CD1c-positive myeloid dendritic cell (primary cell): Measurements from ENCODE around the gene DR1.

ENCODE experiments used
- DNase-seq: peaks from one replicate; pipeline ENCODE4 v3.0.0-alpha.2; 2016; ENCODE audit errors: extremely low spot score

Gene DR1

DNA sequence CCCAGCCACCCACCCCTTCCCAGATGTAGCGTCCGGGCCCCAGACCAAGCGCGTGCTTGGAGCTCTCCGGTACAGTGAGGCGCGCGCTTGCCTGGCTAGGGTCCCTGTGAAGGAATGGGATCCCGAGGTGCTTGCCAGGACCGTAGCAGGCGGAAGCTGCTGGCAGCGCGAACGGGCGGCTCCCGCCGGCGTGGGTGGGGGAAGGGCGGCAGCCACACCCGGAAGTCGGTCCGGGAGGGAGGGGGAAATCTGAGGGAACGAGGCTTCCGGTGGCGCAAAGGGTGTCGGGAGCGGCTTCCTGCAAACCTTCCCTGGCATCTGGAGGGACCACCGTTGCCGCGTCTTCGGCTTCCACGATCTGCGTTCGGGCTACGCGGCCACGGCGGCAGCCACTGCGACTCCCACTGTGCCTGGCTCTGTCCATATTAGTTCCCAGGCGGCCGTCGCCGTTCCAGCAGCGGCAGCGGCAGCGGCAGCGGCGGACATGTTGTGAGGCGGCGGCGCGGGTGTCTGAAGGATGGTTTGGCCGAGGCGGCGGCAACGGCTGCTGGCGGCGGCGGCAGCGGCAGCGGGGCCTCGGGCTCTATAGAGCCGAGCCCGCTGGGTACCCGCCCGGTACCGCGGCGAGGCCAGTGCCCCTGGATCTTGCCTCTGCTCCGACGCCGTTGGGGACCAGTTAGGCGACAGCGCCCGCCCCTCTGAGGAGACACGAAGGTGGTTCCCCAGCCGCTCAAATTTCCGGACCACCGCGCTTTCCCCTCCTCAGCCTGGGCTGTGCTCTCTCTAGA lies at the start of gene DR1:
DR1 (plus strand) TSS at position 275 of the 788 bp plus-strand sequence. CDS start 739 bp downstream, outside the sequence.
- peak; percentile 95 for DNase-seq

DNA sequence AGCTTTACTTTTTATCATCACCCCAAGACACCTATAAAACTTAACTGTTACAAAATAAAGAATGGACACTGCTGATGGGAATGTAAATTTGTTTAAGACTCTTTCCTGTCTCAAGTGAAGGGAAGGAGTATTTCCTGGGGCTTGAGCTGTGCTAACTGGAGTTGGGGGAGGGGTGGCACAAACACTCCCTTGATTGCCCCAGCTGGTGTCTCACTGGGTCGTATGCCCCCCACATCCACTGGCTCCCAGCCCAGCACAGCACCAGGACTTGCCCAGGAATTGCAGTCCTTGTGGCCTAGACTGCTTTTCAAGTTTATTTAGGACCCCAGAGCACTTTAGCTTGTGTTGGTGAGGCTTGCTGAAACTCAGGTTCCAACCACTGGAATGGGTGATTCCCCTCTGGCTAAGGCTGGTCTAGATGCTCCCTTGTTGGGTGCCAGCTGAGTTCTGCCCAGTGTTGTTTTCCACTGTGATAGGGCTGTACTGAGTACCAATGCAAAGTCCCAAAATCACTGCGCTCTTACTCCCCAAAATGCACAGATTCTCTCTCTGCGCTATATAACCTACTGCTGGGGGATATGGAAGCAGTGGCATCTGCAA lies 49.1 kb upstream of the DR1 start:
- no peak for DNase-seq

DNA sequence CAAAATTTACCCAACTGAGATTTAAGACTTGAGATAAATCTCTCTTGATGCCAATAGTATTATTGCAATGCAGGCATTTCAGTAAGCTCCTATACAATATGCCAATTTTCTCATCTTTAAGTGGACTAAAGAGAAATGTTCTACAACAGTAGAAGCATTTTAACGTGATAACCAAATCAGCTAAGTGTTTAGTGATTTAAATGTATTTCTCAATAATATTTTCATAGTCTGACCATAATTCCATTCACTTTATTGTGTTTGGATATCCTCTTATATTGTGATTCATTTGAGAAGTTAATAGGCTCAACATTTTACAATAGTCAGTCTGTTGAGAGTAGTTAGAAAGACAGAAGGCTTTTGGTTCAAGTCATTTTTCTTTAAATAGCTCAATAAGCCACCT lies 44.6 kb upstream of the DR1 start:
- DNase-seq = no peak

DNA sequence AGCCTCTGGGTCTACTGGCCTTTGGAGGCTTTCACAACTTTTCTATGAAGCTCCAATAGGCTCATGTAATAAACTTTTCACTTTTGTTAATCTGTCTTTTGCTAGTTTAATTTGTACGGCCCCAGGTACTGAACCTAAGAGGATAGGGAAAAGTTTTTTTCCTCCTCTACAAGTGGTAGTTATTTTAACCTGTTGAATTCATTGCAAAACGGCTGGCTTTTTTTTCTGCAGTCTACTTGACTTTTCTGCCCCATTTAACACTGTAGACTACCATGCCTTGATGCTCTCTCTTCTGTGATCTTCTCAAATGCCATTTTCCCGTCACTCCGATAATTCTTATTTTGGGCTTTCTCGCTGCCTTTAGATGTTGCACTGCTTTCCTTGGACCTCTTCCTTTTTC lies 43.6 kb upstream of the DR1 start:
- no peak for DNase-seq

DNA sequence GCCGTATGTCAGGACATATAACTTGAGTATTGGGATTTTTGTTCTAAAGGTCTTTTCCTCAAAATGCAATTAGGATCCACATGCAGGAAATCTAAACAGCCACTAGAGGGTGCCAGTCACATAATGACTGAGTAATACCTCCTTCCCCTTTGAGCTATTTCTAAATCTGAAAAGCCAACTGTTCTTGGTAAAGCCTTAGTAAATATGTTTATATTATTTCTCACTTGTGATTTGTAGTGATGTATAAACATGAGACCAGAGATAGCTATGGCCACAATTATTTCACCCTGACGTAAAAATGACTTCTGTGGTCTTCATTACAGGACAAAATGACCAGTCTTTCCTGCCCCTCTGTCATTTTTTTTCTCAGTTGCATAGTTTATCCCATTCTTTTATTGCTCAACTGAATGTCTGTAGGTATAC lies 41.0 kb upstream of the DR1 start:
- DNase-seq = peak; percentile 84

DNA sequence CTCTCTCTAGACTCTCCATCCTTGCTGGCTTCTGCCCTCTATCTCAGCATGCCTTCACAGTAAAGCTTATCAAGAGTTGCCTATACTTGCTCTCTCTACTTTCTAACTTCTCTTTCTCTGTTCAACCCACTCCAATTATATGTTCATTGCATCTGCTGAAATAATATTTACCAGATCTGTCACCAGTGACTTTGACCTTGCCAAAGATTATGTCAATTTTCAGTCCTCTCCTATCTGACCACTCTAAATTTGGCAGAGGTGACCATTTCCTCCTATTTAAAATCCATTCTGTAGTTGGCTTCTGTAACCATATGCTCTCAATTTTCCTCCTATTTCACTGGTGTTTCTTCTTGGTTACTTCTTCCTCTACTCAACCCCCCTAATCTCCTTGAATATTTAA lies 38.8 kb upstream of the DR1 start:
- DNase-seq = no peak

DNA sequence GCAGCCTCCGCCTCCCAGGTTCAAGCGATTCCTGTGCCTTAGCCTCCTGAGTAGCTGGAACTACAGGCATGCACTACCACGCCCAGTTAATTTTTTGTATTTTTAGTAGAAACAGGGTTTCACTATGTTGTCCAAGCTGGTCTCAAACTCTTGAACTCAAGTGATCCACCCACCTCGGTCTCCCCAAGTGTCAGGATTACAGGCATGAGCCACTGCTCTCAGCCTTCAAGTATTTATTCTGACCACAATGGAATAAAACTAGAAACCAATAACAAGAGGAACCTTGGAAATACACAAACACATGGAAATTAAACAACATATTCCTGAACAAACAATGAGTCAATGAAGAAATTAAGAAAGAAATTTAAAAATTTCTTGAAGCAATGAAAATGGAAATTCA lies 32.7 kb upstream of the DR1 start:
- no peak for DNase-seq

DNA sequence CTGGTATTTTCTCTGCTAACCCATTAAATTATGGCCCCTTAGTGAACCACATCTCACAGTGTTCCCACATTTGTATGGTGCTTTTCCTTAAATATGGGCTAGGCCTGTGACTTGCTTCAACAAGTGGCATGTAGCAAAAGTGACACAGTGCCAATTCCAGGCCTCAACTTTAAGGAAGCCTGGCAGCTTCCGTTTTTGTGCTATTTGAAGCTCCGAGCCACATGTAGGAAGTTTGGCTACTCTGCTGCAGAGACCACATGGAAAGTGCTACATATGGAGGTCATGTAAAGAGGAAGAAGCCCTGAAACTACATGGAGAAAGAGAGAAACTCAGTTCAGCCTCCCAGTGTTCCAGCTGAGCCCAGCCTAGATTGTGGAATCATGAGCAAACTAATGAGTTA lies 28.5 kb upstream of the DR1 start:
- DNase-seq = peak; percentile 88

DNA sequence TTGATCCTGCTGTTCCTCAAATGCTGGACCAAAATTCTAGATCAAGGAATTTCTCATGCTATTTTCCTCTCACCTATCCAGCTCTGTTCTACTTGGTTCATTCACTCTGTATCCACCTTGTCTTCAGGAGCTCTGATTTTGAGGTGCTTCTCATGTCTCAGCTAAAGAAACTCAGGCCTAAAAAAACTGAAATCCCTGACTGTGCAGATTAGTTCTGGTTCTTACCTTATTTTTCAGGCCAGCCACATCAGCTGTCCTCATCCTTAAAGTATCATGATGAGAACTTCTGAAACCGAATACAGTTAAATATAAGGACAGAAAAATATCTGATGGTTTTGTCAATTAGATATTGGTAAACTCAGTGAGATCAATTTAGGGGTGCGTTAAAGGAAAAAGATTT lies 27.8 kb upstream of the DR1 start:
- no peak for DNase-seq

DNA sequence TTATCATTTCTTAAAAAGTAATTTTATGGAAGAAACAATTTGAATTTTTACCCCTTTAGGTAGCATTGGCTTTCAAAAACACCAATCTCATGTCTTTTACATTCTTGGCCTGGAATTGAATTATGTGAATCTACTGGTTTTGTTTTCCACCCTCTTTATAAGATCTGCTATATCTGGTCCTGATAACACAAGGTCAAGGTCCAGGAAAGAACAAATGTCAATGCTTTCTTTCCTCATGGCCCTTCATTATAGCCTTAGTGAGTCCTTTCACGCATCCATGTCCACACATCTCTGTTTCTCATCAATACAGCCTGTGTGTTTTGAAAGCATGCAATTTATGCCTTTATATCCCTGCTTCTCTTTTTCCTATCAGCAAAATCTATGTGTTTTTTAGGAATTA lies 24.0 kb upstream of the DR1 start:
- DNase-seq = no peak

DNA sequence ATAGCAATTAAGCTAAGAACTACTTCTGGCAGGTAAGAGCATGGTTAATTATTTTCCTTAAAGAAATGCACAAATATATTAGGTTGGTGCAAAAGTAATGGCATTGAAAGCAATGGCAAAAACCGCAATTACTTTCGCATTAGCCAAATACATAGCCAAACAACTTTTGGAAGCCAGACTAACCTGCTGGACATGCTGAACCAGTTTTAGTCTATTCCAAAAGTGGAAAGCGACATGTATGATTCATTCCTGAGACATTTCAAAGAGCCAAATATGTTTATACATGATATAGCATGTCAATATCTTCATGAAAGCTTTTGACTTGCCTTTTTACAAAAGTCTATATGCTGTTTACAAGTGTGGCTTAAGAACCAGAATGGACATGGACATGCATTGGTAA lies 23.4 kb upstream of the DR1 start:
- no peak for DNase-seq

DNA sequence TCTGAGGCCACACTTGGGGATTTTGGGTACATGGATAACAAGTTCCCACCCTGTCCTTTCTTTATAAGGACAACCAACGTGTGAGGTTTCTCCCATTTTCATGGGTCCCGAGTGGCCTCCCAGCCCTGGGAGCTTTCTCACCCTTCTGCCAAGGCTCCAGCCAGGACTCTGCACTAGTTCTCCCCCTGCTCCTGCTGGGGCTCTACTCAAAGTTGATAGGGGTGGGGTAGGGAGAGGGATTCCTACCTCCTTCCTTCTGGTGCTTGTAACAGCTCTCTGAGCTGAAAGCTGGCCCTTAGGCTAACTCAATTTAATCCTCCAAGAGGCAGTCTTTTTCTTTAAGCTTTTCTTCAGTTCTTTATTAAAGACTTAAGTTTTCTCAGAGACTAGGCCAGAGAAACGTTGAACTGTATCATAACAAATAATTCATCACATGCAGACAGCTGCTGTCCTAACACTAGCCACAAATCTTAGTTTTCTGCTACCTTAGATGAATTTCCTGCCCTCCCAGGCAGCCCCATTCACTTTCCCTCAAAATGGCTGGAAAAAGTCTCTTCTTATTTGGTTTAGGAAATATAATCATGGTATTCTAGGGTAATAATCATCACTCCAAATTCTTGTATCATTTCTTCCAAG lies 22.4 kb upstream of the DR1 start:
- no peak for DNase-seq

DNA sequence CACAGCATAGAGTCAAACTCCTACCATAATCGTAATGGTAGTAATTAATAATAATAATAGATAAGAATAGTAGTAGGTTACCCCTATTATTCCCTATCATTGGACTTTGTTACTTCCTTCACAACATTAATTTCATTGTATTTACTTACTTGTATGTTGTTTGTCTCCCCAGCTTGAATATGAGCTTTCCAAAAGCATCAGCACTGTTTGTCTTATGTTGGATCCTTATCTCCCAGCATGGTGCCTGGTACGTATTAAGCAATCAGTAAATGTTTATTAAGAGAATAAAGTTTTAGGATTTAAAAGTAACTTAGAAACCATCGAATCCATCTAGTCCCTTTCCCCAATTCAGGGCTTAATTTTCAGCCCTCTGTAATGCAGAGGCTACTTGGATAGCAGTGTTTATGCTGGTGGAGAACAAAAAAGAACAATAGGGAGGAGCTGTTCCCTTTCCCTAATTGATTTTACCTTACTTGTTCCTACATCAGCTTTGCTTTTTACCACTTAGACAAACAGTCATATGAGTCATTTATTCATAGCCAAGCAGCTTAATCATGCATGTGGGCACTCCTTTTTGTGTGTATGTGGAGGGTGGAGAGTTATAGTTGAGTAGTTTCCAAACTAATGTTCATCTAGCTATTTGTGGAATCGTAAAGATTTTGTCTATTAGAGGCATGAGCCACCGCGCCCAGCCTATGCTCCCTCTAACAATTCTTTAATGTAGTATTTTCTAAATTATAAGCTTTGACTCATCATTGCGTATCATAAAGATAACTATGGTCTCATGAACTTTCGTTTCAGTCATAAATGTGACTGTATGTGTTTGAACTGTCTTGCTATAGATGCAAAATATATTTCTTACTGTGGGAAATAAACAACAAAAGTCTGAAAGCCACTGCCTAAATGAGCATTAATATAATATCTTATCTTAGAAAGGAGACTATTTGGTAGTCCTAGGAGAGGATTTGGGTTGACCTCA lies 20.9 kb upstream of the DR1 start:
- no peak for DNase-seq

DNA sequence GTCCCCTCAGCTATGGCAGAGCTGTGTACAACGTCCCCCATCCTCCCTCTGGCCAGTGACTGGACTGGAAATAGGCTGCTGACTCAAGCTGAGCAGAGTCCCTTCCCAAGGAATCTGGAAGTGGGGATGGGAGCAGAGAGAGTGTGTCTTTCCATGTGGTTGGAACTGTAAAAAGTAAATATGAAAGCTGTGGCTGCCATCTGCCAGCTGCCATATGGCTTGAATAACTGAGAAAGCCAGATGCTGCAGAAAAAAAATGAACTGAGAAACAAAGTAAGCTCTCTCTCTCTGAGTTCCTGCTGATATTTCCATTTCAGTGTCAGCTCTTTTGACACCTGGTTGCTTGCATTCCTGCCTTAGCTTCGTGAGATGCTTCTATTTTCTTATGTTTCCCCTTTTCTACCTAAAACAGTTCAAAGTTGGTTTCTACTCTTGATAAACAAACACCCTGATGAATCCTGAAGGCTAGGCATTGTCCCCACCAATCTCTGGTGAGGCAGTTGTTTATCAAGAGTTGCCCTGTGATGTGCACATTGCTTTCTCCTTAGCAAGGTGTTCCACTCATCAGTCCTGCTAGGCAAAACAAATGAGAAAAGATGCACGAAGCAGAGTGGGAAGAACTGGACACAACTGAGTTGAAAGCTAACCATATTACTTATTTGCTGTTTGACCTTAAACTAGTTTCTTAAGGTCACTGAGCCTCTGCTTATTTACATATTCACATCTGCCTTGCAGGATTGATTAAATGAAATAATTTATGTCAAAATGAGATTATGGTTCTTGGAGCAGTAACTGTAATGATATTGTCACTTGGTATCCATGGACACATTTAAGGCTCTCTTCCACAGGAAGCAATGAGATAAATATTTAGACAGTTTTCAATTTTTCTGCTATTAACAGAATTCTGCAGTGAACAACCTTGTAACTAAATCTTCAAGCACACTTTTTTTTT lies 16.6 kb upstream of the DR1 start:
- no peak for DNase-seq

DNA sequence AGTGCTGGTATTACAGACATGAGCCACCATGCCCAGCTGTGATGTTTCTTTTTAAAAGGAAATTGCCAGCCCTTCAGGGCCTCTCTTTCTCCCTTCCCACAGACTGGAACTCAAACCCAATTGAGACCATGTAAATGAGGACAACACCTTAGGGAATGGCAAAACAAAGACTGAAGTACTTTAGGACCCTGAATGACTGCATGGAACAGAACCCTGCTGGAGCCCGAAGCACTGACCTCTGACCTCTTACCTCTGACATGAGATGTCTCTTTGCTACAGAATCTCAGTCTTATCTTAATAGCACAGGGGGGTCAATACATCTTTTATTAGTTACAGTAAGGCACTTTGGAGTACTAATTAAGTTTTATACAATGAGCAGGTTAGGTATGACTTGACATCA lies 15.5 kb upstream of the DR1 start:
- no peak for DNase-seq

DNA sequence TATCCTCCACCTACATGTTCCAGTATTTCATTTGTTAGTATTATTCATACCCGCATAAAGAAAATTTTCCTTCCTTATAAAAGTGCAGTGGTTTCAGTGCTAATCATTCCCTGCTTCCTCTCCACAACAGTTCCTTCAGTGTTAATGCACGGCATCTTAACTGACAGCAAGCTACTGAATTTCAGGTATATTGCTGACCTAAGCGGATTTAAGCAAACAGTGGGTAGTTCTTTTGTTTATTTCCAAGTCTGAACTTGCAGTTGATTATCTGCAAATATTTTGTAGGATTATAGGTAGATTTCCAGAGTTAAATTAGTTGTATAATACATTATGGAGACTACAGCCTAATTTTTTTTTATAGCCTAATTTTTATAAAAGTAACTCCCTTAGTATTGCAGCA lies 15.1 kb upstream of the DR1 start:
- DNase-seq = no peak

DNA sequence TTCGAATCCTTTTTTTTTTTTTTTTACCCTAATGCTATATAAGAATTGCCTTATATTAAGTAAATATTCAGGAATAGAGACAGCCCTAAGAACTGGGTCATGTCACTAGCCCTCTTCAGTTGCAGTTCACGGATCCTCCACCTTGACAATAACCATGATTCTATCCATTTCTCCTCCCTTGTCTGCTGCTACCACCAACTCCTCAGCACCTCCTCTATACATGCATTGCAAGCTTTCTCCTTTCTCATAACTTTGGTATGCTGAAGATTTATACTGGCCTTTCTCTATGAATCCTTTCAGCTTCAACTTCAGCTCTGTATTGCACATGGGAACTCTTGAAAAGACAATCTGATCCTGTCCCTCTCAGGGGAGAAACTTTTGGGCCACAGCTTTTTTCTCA lies 14.3 kb upstream of the DR1 start:
- no peak for DNase-seq

DNA sequence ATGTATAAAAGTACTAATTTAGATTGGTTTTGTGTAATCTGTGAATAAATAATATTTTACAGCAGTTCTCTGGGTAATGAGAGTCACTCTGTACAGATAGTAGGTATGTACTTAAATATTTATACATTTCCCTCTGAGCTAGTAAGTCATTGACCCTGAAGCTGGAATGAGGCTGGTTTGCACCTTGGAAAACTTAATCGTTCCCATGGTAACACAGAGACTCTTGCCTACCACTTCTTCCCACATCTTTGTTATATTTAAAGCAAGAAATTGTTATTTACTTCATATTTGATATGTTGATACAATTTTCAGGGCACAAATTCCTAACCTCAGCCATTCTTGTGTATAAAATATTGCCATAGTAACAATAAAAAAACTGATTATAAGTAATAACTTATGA lies 13.3 kb upstream of the DR1 start:
- no peak for DNase-seq

DNA sequence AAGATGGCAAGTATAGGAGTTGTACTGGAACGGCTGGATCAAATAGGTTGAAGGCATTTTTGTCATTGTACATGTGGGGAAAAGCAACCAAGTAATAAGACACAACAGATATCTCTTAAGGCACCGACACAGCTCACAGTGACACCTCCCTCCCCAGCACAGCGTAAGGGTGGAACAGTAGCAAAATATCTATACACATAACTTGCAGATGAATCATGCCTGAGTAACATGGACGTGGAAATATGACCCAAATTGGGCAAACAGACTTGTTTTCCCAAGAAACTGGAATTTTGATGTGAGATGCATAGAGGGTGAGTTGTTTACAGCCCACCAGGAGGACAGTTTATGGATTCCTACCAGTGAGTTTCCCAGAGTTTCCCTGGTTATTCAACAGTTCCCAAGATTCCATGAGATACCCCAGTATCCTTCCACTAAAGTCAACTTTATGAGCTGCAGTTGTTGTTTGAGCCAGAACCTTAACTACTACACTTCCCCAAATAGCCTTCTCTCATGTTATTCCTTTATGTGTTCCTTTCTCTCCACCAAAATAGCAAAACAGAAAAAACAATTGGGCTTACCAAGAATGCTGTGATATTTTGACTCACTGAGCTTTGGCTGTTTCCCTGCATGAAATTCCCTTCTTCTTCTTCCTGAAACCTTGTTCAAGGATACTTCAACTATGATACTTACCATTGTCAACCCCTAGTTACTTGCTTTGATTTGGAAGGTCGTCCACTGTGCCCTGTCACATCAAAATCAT lies 7.1 kb upstream of the DR1 start:
- no peak for DNase-seq

DNA sequence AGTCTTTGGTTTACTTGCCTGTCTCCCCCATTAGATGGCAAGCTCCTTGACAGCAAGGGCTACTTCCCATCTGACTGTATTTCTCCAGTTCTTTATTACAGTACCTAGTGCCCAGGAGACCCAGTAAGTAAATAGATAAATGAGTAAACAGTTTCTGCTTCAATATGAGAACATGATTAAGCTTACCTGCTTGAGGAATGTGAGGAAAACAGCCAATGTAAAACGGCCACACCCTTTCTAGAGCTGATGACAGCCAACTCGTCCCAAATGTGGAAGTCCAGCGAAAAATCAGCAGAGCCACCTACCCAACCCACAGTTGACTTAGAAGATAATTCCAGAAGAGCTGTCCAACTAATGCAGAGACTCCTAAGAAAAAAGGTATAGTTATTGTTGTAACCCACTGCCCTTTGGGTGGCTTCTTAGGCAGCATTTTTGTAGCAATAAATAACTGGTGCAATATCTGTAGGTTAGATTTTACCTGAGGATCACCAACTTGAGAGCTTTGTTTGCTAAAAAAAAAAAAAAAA lies 6.5 kb upstream of the DR1 start:
- DNase-seq = no peak
